Skeletal muscle cell (primary cell): Measurements from ENCODE around the gene CCDC6.
"Not testable (repeated sequence)": the region's sequence is repeated elsewhere in the genome, so short reads cannot be mapped to it uniquely, and the experiment has no call there.

ENCODE experiments used
- DNase-seq: peaks from one replicate; pipeline ENCODE4 v3.0.0-alpha.2; 2010; ENCODE audit warnings: low read depth
- H3K4me3 ChIP-seq: 2 replicates; pipeline ENCODE4 v1.5.1; 2011; ENCODE audit warnings: low read depth, mild to moderate bottlenecking, control low read depth, low read length, moderate library complexity

CCDC6 gene

DNA sequence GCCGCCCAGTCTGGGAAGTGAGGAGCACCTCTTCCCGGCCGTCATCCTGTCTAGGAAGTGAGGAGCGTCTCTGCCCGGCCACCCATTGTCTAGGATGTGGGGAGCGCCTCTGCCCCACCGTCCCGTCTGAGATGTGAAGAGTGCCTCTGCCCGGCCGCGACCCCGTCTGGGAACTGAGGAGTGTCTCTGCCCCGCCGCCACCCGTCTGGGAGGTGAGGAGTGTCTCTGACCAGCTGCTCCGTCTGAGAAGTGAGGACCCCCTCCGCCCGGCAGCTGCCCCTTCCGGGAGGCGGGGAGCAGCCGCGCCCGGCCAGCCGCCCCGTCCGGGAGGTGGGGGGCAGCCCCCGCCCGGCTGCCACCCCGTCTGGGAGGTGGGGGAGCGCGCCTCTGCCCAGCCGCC lies 162.2 kb downstream of the CCDC6 start:
- not testable (repeated sequence) for DNase-seq, H3K4me3 ChIP-seq

DNA sequence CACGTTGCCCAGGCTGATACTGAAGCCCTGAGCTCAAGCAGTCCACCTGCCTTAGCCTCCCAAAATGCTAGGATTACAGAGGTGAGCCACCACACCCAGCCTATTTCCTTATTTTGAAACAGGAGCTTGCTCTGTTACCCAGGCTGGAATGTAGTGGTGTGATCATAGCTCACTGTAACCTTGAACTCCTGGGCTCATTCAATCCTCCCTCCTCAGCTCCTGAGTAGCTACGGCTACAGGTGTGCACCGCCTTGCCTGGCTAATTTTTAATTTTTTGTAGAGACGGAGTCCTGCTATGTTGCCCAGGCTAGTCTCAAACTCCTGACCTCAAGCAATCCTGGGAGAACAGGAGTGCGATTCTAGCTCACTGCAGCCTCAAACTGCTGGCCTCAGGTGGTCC lies 164.8 kb downstream of the CCDC6 start:
- H3K4me3 ChIP-seq: no peak overlapping the region
- no peak for DNase-seq

DNA sequence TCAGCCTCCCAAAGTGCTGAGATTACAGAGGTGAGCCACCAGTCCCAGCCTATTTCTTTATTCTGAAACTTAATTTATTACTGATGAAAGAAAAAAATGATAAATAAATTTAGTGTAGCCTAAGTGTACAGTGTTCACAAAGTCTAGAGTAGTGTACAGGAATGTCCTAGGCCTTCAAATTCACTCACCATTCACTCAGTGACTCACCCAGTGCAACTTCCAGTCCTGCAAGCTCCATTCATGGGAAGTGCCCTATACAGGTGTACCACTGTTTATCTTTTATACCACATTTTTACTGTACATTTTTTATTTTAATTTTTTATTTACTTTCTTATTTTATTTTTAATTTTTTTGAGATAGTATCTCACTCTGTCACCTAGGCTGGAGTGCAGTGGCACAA lies 165.3 kb downstream of the CCDC6 start:
- no peak overlapping the region for H3K4me3 ChIP-seq
- no peak for DNase-seq
